ENCODE measurements around the gene KLF7. TPM values are rescaled to one million over a fixed set of nuclear protein-coding genes. Genes with fewer than 3 reads are reported as not detected.

The KLF7 gene
- polyA plus RNA-seq, 1 donor from 2014 or later = 31.5 TPM

- H3K27ac ChIP-seq (ENCODE audit: low read length) = peak overlapping the region; percentile 41
These were observed 123.8 kb downstream of the KLF7 start for GRCh38 chr2:207041786-207042554.

GRCh38 chr2:207041279-207041678 is 124.5 kb downstream of the KLF7 start:
- Histone ChIP-seq H3K9me2 (ENCODE audit: insufficient read depth, low read length) (no peaks in the 10 kb centered on the region), H2AFZ (ENCODE audit: low read depth, low read length) (no peak overlapping the region), H3K4me3 (ENCODE audit: low read length) (no peak overlapping the region), H3K27me3 (ENCODE audit: insufficient read depth, low read depth, low read length) (no peaks in the 10 kb centered on the region), H4K20me1 (ENCODE audit: insufficient read depth) (no peaks in the 10 kb centered on the region), H3K4me2 (ENCODE audit: low read length) (no peak overlapping the region), H3K9ac (ENCODE audit: low read length) (no peak overlapping the region), H3K79me2 (replicated peaks; ENCODE audit: insufficient read depth, low read length) (no peaks in the 10 kb centered on the region), H3F3A (ENCODE audit: insufficient read depth, low read length, poor library complexity, severe bottlenecking) (no peaks in the 10 kb centered on the region), H3K9me3 (ENCODE audit: low read length) (no peaks in the 10 kb centered on the region), H3K27ac (ENCODE audit: low read length) (no peak overlapping the region), H3K36me3 (ENCODE audit: insufficient read depth, low read length) (no peaks in the 10 kb centered on the region)
- no peak for TF ChIP-seq CTCF (IDR thresholded peaks at IDR 0.05; ENCODE audit: poor library complexity, severe bottlenecking)
- TF ChIP-seq SMC3 (conservative IDR thresholded peaks at IDR 0.05; ENCODE audit: poor library complexity) = no peak
- no peak for TF ChIP-seq RAD21 (conservative IDR thresholded peaks at IDR 0.05)
- no peak for TF ChIP-seq MXI1 (conservative IDR thresholded peaks at IDR 0.05; ENCODE audit: poor library complexity, severe bottlenecking)
- no peak for TF ChIP-seq EP300 (conservative IDR thresholded peaks at IDR 0.05; ENCODE audit: poor library complexity, severe bottlenecking)
- no peak for TF ChIP-seq POLR2AphosphoS5 (IDR thresholded peaks at IDR 0.05)
- no peak for TF ChIP-seq EZH2 (IDR thresholded peaks at IDR 0.05; ENCODE audit: borderline replicate concordance, insufficient read depth, low read length, poor library complexity, severe bottlenecking)
- no peak for TF ChIP-seq REST (IDR thresholded peaks at IDR 0.05; ENCODE audit: borderline replicate concordance)
- TF ChIP-seq TAF1 (IDR thresholded peaks at IDR 0.05; ENCODE audit: low read depth) = no peak

More at GRCh38 chr2:207041786-207042554, 123.8 kb downstream of the KLF7 start:
- TF ChIP-seq MXI1 (conservative IDR thresholded peaks at IDR 0.05; ENCODE audit: poor library complexity, severe bottlenecking) = no peak
- TF ChIP-seq TAF1 (IDR thresholded peaks at IDR 0.05; ENCODE audit: low read depth) = no peak
- Histone ChIP-seq H4K20me1 (ENCODE audit: insufficient read depth) (no peaks in the 10 kb centered on the region), H3K79me2 (replicated peaks; ENCODE audit: insufficient read depth, low read length) (no peaks in the 10 kb centered on the region), H3K27me3 (ENCODE audit: insufficient read depth, low read depth, low read length) (no peaks in the 10 kb centered on the region), H3K4me2 (ENCODE audit: low read length) (peak overlapping the region; percentile 11), H3K4me3 (ENCODE audit: low read length) (peak overlapping the region; percentile 12), H3K9me2 (ENCODE audit: insufficient read depth, low read length) (no peaks in the 10 kb centered on the region), H3K9me3 (ENCODE audit: low read length) (no peaks in the 10 kb centered on the region), H3F3A (ENCODE audit: insufficient read depth, low read length, poor library complexity, severe bottlenecking) (no peaks in the 10 kb centered on the region), H2AFZ (ENCODE audit: low read depth, low read length) (no peak overlapping the region), H3K9ac (ENCODE audit: low read length) (no peak overlapping the region), H3K36me3 (ENCODE audit: insufficient read depth, low read length) (no peaks in the 10 kb centered on the region)
